ENCODE data around the gene SYN1.
A peak's percentile ranks its signal among the peaks of the same experiment; 100 is the strongest.

Gene SYN1

GRCh38 chrX:47523297-47523696 is 96.4 kb downstream of the SYN1 start:
- peak; percentile 69 for DNase-seq (ENCODE audit: low read depth)

Measured in activated T-cell treated with anti-CD3 and anti-CD28 coated beads for 1 hour (primary cell).